Keratinocyte (primary cell): Measurements from ENCODE around the gene BRCA1. TPM values are rescaled to one million over a fixed set of nuclear protein-coding genes. Genes with fewer than 3 reads are reported as not detected.

ENCODE experiments used
- DNase-seq: peaks from one replicate; pipeline ENCODE4 v3.0.0-alpha.2; 2011; ENCODE audit warnings: low read depth, missing footprints, low spot score
- FAIRE-seq: peaks from 2 replicates; lab custom pipeline; 2011; peaks lifted over from hg19 to GRCh38; lab: Jason Lieb, UNC
- H2AFZ ChIP-seq: 2 replicates; pipeline ENCODE4 v1.6.0; 2012; ENCODE audit warnings: low read length, control low read depth, inconsistent platforms; ENCODE audit not compliant: control insufficient read depth
- H3K27ac ChIP-seq: 2 replicates; pipeline ENCODE4 v1.5.1; 2011; ENCODE audit warnings: low read length; ENCODE audit not compliant: control insufficient read depth, insufficient read depth
- H3K27me3 ChIP-seq: 3 replicates; pipeline ENCODE4 v1.6.0; 2011; ENCODE audit warnings: low read length; ENCODE audit not compliant: control insufficient read depth, insufficient read depth; ENCODE audit errors: extremely low read depth
- H3K36me3 ChIP-seq, 2 experiments: 2 replicates in 1 of 2; 3 replicates in 1 of 2; pipeline ENCODE4 v1.5.1; 2011; ENCODE audit warnings: low read length in 2 of 2, mild to moderate bottlenecking in 1 of 2; ENCODE audit not compliant: control insufficient read depth in 2 of 2, insufficient read depth in 2 of 2; ENCODE audit errors: extremely low read depth in 1 of 2
- H3K4me1 ChIP-seq: 3 replicates; pipeline ENCODE4 v1.5.1; 2011; ENCODE audit warnings: low read length; ENCODE audit not compliant: control insufficient read depth, insufficient read depth; ENCODE audit errors: extremely low read depth
- H3K4me2 ChIP-seq: 3 replicates; pipeline ENCODE4 v1.6.0; 2011; ENCODE audit warnings: low read depth, low read length; ENCODE audit not compliant: control insufficient read depth, insufficient read depth; ENCODE audit errors: extremely low read depth
- H3K4me3 ChIP-seq, 3 experiments: fragments of 200-600 bp in 1 of 3; sonication (generic) in 1 of 3; 2 replicates in 2 of 3; 3 replicates in 1 of 3; pipeline ENCODE4 v1.5.1; 2011 to 2016; ENCODE audit warnings: low read length in 3 of 3, mild to moderate bottlenecking in 3 of 3, control low read depth in 2 of 3, inconsistent platforms in 1 of 3, low read depth in 1 of 3, mixed read lengths in 1 of 3, mixed run types in 1 of 3, moderate library complexity in 1 of 3; ENCODE audit not compliant: control insufficient read depth in 2 of 3, insufficient read depth in 2 of 3; ENCODE audit errors: extremely low read depth in 1 of 3
- H3K79me2 ChIP-seq: 2 replicates; pipeline ENCODE4 v1.6.0; 2012; ENCODE audit warnings: low read length; ENCODE audit not compliant: control insufficient read depth, insufficient read depth
- H3K9ac ChIP-seq: 3 replicates; pipeline ENCODE4 v1.6.0; 2011; ENCODE audit warnings: low read length; ENCODE audit not compliant: control insufficient read depth, insufficient read depth; ENCODE audit errors: extremely low read depth
- H3K9me1 ChIP-seq: 3 replicates; pipeline ENCODE4 v1.6.0; 2011; ENCODE audit warnings: low read length; ENCODE audit not compliant: control insufficient read depth, insufficient read depth; ENCODE audit errors: extremely low read depth
- H3K9me3 ChIP-seq: 2 replicates; pipeline ENCODE4 v1.5.1; 2012; ENCODE audit warnings: low read depth, low read length; ENCODE audit not compliant: control insufficient read depth
- H4K20me1 ChIP-seq: 3 replicates; pipeline ENCODE4 v1.6.0; 2011; ENCODE audit warnings: low read length; ENCODE audit not compliant: control insufficient read depth, insufficient read depth; ENCODE audit errors: extremely low read depth
- EZH2 ChIP-seq: IDR thresholded peaks from one replicate; pipeline ENCODE4 v1.6.1; 2012; ENCODE audit warnings: inconsistent platforms, mild to moderate bottlenecking, low read length, moderate library complexity
- dilution Hi-C: fragments of 300-500 bp; cut with MboI; formaldehyde crosslinking; loops from one replicate; pipeline ENCODE4 v1.7.0; 2020; ENCODE audit warnings: low sequenced_read_pairs; ENCODE audit not compliant: extremely low pct_ligation_motif_present
- polyA plus RNA-seq, 5 experiments: library from polyadenylated mRNA; depleted of rRNA in 3 of 5; stranded (reverse) in 3 of 5; stranded (forward) in 1 of 5; unstranded in 1 of 5; fragments of >200 nt; gene quantifications; 1 replicate in 1 of 5; 2 replicates in 3 of 5; 3 replicates in 1 of 5; pipeline versions ENCODE4 v1.2.1 to v1.2.3, GENCODE V29; 2011 to 2012; ENCODE audit warnings: missing spikeins in 2 of 5, low read depth in 1 of 5, low replicate concordance in 1 of 5
- TF ChIP-seq, protein P1 (sequence below), 3 experiments: IDR thresholded peaks in 1 of 3; conservative IDR thresholded peaks in 1 of 3; optimal IDR thresholded peaks in 1 of 3; 2 replicates in 2 of 3; 3 replicates in 1 of 3; pipeline versions ENCODE3 to v1.5.1; 2011; ENCODE audit warnings: low read length in 3 of 3, mild to moderate bottlenecking in 3 of 3, moderate library complexity in 2 of 3, control low read depth in 1 of 3, inconsistent platforms in 1 of 3; ENCODE audit not compliant: insufficient read depth in 2 of 3; ENCODE audit errors: extremely low read depth in 1 of 3

Gene BRCA1
- polyA plus RNA-seq, 1 donor (not counting 4 experiments of a cell fraction or from before 2014, with no cell fraction given), result 17.2 TPM

DNA sequence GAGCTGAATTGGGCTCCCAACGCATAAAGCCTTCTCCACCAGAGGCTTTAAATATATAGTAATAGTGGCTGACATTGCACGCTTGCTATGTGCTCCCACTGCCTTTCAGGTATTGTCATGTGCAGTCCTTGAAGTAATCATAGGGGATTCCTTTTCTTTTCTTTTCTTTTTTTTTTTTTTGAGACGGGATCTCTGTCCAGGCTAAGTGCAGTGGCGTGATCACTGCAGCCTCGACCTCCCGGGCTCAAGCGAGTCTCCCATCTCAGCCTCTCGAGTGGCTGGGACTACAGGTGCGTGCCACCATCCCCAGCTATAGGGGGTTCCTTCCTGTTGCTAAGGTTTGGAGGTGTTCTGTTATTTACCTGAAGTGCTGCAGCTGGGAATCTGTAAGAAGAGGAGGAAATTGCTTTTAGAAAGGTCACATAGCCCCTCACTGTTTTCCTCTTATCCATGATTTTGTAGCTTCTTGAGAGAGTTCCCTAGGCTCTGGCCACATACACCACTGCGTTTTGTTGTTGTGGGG is 126.1 kb downstream of the BRCA1 start:
- H3K36me3 ChIP-seq, result peaks cover 26 to 41% of the 10 kb centered on the region in 2 experiments
- no peak for DNase-seq
- H3K9me3 ChIP-seq, result no peaks in the 10 kb centered on the region
- FAIRE-seq, result no peak
- H3K4me1 ChIP-seq, result peaks cover 32% of the 10 kb centered on the region
- peak overlapping the region; percentile 99 for H3K9ac ChIP-seq
- peak overlapping the region; percentile 94 for H3K27ac ChIP-seq
- peaks cover 27% of the 10 kb centered on the region for H3K79me2 ChIP-seq
- H3K27me3 ChIP-seq, result no peaks in the 10 kb centered on the region
- peaks cover 4% of the 10 kb centered on the region for H4K20me1 ChIP-seq
- H3K4me3 ChIP-seq, result peak overlapping the region; percentile 79 to 98 (median 93)
- dilution Hi-C loops, result no loop called here
- TF ChIP-seq EZH2, result no peak
- TF ChIP-seq, protein P1, sequence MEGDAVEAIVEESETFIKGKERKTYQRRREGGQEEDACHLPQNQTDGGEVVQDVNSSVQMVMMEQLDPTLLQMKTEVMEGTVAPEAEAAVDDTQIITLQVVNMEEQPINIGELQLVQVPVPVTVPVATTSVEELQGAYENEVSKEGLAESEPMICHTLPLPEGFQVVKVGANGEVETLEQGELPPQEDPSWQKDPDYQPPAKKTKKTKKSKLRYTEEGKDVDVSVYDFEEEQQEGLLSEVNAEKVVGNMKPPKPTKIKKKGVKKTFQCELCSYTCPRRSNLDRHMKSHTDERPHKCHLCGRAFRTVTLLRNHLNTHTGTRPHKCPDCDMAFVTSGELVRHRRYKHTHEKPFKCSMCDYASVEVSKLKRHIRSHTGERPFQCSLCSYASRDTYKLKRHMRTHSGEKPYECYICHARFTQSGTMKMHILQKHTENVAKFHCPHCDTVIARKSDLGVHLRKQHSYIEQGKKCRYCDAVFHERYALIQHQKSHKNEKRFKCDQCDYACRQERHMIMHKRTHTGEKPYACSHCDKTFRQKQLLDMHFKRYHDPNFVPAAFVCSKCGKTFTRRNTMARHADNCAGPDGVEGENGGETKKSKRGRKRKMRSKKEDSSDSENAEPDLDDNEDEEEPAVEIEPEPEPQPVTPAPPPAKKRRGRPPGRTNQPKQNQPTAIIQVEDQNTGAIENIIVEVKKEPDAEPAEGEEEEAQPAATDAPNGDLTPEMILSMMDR (optimal IDR thresholded peaks at IDR 0.05 in 1 of 3, IDR thresholded peaks at IDR 0.05 in 1 of 3, conservative IDR thresholded peaks at IDR 0.05 in 1 of 3; ENCODE audit: extremely low read depth in 1 of 3, insufficient read depth in 2 of 3, low read length in 3 of 3), result no peak
- no peaks in the 10 kb centered on the region for H3K9me1 ChIP-seq
- peak overlapping the region; percentile 86 for H3K4me2 ChIP-seq
- H2AFZ ChIP-seq, result no peak overlapping the region

DNA sequence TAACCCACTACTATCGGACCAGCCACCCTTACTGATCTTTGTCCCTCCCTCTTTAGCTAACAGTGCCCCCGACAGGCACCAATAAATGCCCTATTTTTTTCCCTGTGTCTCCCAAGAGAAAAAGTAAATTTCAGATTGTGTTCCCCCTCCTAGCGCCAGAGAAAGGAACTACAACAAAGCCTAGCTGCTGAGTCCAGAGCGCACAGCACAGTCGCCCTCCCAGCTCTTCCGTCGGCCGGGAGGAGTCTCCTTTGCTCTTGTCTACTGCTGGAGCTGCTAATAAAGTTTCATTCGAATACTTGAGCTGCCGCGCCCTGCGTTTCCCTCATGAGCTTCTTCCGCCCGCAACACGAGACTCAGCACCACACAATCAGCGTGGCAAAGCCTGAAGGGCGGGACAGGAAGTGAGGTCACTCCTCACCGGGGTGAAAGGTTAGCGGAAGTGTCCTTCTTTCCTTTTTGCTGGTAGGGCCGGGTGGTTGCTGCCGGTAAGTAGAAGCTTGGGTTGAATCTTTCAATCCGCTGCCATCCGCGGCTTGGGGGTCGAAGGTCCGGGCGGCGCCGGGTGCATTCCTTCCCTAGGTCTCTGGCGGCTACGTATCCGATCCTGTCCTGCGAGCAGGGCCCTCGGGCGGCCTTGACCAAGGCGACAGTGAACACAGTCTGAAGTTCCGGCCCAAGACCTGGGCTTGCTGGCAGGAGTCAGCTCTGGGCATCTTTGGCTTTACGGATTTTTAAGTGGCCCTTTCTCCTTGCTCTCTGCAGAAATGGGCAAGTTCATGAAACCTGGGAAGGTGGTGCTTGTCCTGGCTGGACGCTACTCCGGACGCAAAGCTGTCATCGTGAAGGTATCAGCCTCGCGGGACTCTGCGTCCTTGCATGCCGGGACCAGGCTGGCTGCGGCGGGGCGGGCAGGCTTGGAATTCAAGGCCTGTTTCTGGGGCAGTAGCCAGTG is 126.9 kb downstream of the BRCA1 start, which contains the start of gene RPL27:
RPL27 (plus strand) TSS at position 436 of the 955 bp plus-strand sequence; CDS start at position 768, 332 bp downstream.
- TF ChIP-seq EZH2, result no peak
- TF ChIP-seq, protein P1 (optimal IDR thresholded peaks at IDR 0.05 in 1 of 3, IDR thresholded peaks at IDR 0.05 in 1 of 3, conservative IDR thresholded peaks at IDR 0.05 in 1 of 3; ENCODE audit: extremely low read depth in 1 of 3, insufficient read depth in 2 of 3, low read length in 3 of 3), result peak; percentile 63 to 95 (median 72)
- Histone ChIP-seq H3K27me3 (no peaks in the 10 kb centered on the region), H3K4me3 (peak within 1 kb of the TSS; percentile 79 to 98 (median 93)), H4K20me1 (peaks cover under 1% of the 10 kb centered on the region), H3K9me3 (no peaks in the 10 kb centered on the region), H3K4me1 (peaks cover 26% of the 10 kb centered on the region), H3K4me2 (peak within 1 kb of the TSS; percentile 86), H3K36me3 (peaks cover 22 to 40% of the 10 kb centered on the region in 2 experiments), H3K79me2 (peaks cover 27% of the 10 kb centered on the region), H3K9me1 (no peaks in the 10 kb centered on the region), H3K9ac (peak within 1 kb of the TSS; percentile 99), H3K27ac (peak within 1 kb of the TSS; percentile 94), H2AFZ (peak within 1 kb of the TSS; percentile 54)
- DNase-seq (peak; percentile 99), FAIRE-seq (peak; percentile 92)
- dilution Hi-C loops, result no loop called here
